Stimulated activated CD4-positive, alpha-beta T cell treated with anti-CD3 and anti-CD28 coated beads, Interleukin-1b, Interleukin-23, amount 100 ng/mL, for 1 hour (primary cell): ENCODE measurements around the gene SGPP2.
"Not testable (repeated sequence)": the region's sequence is repeated elsewhere in the genome, so short reads cannot be mapped to it uniquely, and the experiment has no call there.

Experiments used
- DNase-seq, 2 donors: peaks; one replicate each; pipeline ENCODE4 v3.0.0-alpha.2; 2020; ENCODE audit warnings: low read depth in 2 of 2

Gene SGPP2

GRCh38 chr2:222424729-222425671 is 657 bp downstream of the SGPP2 start:
- DNase-seq = peak in 1 of 2 donors; percentile 10

- DNase-seq = no peak
Observed at GRCh38 chr2:222427646-222428301, 3.4 kb downstream of the SGPP2 start.

GRCh38 chr2:222430071-222430470 is 5.7 kb downstream of the SGPP2 start:
- no peak for DNase-seq

- no peak for DNase-seq
Observed at GRCh38 chr2:222430681-222431080, 6.3 kb downstream of the SGPP2 start.

- no peak for DNase-seq
Observed at GRCh38 chr2:222431869-222432268, 7.5 kb downstream of the SGPP2 start.

- DNase-seq = no peak
Observed at GRCh38 chr2:222433332-222434173, 9.2 kb downstream of the SGPP2 start.

- DNase-seq = no peak
Observed at GRCh38 chr2:222434204-222434603, 9.9 kb downstream of the SGPP2 start.

GRCh38 chr2:222435400-222436039 is 11.2 kb downstream of the SGPP2 start:
- not testable (repeated sequence) for DNase-seq

- no peak for DNase-seq
Observed at GRCh38 chr2:222436040-222436413, 11.7 kb downstream of the SGPP2 start.

GRCh38 chr2:222439692-222440091 is 15.3 kb downstream of the SGPP2 start:
- DNase-seq = no peak

- no peak for DNase-seq
Observed at GRCh38 chr2:222440673-222441422, 16.5 kb downstream of the SGPP2 start.

GRCh38 chr2:222442665-222443064 is 18.3 kb downstream of the SGPP2 start:
- DNase-seq = no peak

- no peak for DNase-seq
Observed at GRCh38 chr2:222445227-222445626, 20.9 kb downstream of the SGPP2 start.

- DNase-seq = no peak
Observed at GRCh38 chr2:222447131-222447530, 22.8 kb downstream of the SGPP2 start.

GRCh38 chr2:222448748-222449181 is 24.4 kb downstream of the SGPP2 start:
- no peak for DNase-seq

GRCh38 chr2:222450021-222450420 is 25.7 kb downstream of the SGPP2 start:
- no peak for DNase-seq

GRCh38 chr2:222451224-222451674 is 26.9 kb downstream of the SGPP2 start:
- no peak for DNase-seq

GRCh38 chr2:222452422-222452950 is 28.1 kb downstream of the SGPP2 start:
- DNase-seq = no peak

GRCh38 chr2:222456479-222457077 is 32.2 kb downstream of the SGPP2 start:
- DNase-seq = no peak

- DNase-seq = no peak
Observed at GRCh38 chr2:222459983-222460382, 35.6 kb downstream of the SGPP2 start.
